GM19438 (cell line): ENCODE data around the gene ZSCAN4.

Experiments
- ATAC-seq: cut with Tn5 transposase; IDR thresholded peaks from one replicate; pipeline ENCODE4 v1.9.1; 2021; ENCODE audit warnings: low read depth; ENCODE audit not compliant: unreplicated experiment

The ZSCAN4 gene

DNA sequence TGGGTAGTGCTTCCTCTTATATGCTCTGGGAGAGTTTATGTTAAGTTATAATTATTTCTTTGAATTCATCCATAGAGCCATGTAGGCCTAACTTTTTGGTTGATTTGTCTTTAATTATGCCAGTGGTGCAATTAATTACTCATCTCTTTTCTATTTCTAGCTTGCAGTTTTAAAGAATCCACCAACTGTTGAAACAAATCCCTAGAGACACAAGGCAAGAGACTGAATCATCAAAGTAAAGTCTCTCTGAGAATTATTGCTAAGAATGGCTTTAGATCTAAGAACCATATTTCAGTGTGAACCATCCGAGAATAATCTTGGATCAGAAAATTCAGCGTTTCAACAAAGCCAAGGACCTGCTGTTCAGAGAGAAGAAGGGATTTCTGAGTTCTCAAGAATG, 7.1 kb downstream of the ZSCAN4 start:
- ATAC-seq: no peak

DNA sequence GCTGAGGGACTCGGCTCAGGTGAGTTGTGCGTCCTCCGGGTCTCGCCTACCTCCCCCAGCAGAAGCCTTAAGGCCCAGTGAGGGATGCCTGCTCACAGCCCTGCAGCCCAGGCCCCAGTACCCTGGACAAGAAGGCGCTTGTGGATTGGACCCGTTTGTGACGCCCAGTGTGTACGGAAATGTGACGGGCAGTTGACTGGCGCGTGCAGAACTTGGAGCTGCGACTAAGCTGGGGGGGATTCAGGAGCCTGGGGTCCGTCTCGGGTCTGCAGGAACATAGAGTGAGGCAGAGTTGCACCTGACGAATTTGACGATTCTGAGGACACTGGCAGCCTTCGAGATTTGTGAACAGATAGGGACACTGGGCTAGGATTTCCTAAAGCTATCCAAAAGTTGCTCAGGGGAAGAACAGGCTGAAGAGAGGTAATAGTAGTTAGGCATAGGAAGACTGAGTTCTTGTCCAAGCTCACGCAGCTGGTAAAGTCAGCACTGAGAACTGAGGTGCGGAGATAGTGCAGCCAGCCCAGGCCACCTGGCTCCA, 13.6 kb downstream of the ZSCAN4 start:
- ATAC-seq: no peak

DNA sequence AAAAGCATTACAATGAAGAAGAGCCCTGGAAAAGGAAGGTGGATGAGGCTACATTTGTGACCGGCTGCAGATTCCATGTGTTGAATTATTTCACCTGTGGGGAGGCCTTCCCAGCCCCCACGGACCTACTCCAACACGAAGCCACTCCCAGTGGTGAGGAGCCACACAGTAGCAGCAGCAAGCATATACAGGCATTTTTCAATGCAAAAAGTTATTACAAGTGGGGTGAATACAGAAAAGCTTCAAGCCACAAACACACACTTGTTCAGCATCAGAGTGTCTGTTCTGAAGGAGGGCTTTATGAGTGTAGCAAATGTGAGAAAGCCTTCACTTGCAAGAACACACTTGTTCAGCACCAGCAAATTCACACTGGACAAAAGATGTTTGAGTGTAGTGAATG, 18.0 kb downstream of the ZSCAN4 start:
- ATAC-seq: no peak

DNA sequence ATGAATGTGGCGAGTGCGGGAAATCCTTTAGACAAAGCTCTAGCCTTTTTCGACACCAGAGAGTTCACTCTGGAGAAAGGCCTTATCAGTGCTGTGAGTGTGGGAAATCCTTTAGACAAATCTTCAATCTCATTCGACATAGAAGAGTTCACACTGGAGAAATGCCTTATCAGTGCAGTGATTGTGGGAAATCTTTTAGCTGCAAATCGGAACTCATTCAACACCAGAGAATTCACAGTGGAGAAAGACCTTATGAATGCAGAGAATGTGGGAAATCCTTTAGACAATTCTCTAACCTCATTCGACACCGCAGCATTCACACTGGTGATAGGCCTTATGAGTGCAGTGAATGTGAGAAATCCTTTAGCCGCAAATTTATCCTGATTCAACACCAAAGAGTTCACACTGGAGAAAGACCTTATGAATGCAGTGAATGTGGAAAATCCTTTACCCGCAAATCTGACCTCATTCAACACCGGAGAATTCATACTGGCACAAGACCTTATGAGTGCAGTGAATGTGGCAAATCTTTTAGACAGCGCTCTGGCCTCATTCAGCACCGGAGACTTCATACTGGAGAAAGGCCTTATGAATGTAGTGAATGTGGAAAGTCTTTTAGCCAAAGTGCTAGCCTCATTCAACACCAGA, 18.8 kb downstream of the ZSCAN4 start:
- no peak for ATAC-seq

DNA sequence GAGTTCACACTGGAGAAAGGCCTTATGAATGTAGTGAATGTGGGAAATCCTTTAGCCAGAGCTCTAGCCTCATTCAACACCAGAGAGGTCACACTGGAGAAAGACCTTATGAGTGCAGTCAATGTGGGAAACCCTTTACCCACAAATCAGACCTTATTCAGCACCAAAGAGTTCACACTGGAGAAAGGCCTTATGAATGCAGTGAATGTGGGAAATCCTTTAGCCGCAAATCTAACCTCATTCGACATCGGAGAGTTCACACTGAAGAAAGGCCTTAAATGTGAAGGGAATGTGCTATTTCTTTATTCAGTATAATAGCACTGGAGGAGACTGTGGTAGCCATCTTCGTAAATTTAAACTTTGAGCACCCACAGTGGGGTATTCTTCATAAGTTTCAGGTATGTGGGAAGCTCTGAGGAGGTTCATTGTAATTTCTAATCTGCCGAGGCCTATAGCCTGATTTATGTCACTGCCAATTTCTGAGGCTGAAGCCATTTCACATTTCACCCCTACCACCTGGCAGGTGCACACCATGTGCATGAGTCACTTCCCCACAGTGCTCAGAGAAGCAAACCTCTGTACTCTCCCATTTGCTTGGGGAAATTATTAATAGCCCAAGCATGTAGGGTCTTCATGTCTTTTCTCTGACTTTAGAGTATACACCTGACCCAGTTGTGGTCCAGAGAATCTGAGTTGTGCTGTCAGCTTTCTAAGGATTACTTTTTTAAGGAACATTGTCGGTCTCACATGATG, 19.5 kb downstream of the ZSCAN4 start:
- no peak for ATAC-seq

DNA sequence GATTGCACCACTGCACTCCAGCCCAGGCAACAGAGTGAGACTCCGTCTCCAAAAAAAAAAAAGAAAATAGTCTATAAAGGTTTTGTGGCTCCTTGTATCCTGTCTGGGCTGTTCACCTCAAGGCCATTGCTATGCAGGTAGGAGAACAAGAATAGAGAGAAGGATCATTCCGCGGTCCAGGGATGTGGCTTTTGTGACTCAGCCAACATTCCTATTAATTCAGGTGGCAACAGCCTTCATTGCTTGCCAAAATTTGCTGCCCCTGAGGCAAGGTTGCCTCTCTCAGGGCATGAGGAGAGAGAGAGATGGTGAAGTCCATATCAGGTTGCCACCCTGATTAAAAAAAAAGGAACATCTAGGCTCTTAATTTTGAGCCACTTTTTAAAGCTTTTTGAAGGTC, 21.0 kb downstream of the ZSCAN4 start:
- ATAC-seq: no peak

DNA sequence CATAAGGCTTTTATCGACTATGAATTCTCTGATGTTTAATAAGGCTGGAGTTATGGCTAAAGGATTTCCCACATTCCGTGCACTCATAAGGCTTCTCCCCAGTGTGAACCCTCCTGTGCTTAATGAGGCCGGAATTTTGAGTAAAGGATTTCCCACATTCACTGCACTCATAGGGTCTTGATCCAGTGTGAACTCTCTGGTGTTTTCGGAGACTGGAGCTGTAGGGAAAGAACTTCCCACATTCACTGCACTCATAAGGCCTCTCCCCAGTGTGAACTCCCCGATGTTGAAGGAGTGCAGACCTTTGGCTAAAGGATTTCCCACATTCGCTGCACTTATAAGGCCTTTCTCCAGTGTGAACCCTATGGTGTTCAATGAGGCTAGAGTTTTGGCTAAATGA, 32.9 kb downstream of the ZSCAN4 start:
- ATAC-seq: no peak

DNA sequence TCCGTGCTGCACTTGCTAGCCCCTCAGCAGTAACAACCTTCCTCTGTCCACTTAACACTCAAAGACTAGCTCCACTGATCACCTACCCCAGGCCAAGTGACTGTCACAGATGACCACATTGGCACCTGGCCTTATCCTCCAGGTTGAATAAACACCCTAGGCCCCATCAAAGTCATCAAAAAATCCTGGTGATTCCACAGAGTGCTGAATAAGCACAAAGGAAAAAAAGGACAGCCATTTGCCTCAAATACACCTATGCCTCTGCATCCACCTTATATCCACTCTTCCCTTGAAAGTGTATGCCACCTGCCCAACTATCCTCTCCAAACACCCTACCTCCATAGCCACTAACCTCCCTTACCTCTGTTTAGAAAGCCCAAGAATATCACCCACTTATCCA, 37.6 kb downstream of the ZSCAN4 start:
- ATAC-seq: no peak

DNA sequence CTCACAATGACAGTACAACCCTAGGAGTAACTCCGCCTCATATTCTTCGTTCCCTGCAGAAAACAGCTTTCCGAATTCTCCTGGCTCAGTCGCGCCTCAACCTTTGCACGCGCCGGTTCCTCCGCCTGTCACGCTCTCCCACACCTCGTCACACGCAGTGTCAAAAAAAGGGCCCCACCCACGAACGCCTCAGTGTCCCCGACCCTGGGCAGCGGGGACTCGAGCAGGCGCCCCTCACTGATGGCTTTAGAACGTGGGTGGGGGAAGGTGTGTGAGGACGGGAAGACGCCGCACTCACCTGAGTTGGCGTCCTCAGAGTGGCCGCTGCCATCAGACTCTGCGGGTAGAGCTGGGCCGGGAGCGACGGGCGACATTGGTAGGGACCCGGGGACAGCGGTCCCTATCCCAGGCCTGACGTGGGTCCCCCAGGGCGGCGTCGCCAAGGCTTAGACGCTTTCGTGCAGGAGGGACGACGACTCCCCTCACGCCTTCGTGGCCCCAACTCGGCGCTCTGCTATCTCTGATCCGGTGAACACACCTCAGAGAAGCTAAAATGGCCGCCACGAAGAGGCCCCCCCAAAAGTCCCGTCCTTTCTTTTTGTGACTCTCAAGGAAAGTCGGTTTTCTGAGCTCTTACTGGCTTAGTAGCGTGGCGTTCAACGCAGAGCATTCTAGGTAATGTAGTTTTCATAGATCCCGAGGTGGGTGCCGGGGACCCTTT, 40.1 kb downstream of the ZSCAN4 start, which contains the start of gene ZNF154:
Gene ZNF154, minus strand, starts transcription at position 564 of the 721 bp plus-strand sequence. Its CDS starts 233 bp downstream, at position 331.
- no peak for ATAC-seq

DNA sequence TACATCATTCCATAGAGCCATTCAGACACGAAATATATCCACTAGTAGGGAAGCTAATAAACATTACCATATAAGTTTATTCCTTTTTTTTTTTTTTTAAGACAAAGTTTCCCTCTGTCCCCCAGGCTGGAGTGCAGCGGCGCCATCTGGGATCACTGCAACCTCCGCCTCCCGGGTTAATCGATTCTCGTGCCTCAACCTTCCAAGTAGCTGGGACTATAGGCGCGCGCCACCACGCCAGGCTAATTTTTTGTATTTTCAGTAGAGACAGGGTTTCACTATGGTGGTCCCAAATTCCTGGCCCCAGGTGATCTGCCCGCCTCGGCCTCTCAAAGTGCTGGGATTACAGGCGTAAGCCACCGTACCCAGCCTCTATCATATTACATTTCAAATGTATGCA, 40.9 kb downstream of the ZSCAN4 start:
- ATAC-seq: no peak

DNA sequence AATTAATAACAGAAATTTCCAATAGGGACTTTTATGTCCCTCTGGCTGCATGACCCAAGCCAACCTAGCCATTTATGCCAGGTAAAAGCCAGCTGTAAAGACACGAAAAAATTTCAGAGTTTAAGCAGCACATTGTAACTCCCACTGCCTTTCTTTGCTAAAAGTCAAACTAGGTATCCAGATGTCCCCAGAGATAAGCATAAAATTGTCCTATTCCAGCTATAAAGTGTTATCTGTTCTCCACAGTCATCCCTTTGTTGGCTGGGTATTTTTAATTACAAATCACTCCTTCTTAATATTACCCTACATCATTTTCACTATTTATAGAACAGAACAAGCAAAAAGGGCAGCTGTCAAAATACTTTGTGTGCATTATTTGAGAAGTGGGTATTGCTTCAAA, 43.5 kb downstream of the ZSCAN4 start:
- ATAC-seq: no peak

DNA sequence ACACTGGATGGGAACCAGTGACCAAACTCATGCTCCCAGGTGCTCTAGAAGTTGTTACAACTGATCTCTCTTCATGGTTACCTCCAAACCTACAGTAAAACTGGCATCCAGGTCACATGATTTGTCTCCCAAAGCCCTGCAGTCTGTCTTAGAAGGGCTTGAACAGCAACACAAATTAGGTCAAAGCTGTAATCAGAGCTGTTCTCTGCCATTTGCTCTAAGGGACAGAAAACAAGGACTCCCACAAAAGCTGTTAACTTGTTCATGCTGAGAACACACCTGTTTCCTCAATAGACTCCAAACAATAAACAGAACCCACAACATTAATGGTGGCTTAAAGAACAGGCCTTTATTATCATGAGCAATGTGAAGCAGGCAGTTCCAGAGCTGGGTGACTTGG, 50.7 kb downstream of the ZSCAN4 start:
- ATAC-seq: no peak

DNA sequence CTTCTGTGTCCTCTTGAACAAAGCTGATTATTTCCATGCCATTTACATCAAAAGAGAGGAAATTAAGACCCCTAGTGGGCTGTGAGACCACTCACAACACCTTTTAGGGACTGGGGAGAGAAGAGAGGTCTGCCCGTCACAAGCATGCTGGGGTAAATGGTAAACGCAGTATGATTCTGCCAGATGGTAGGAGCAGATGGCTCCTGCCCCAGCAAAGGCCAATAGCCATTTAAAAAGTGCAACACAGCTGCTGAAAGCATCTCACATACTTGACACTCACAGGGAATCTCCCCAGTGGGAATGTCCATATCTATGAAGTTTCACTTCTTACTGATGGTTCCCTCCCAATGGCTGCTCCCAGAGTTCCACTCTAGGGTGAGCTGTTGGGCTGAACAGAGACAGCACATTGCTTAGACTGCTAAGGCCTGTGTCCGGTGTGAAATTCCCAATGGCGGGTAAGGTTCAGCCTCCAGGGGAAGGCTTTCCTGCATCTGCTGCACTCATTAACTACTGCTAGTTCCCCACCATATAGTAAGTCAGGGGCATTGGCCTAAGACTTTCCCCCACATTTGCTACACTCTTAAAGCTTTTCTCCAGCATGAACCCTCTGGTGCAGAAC, 51.3 kb downstream of the ZSCAN4 start:
- no peak for ATAC-seq

DNA sequence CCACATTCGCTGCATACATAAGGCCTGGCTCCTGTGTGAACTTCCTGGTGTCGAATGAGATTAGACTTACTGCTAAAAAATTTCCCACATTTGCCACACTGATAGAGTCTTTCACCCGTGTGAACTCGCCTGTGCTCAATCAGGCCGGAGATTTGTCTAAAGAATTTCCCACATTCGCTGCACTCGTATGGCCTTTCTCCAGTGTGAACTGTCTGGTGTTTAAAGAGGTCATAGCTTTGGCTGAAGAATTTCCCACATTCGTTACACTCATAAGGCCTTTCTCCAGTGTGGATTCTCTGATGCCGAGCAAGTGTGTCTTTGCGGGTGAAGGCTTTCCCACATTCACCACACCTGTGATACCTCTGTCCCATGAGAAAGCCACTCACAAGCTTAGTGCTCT, 52.1 kb downstream of the ZSCAN4 start:
- ATAC-seq: no peak
